Bronchial epithelial cell (primary cell): ENCODE data around the gene PHLDA3. TPM values are rescaled to one million over a fixed set of nuclear protein-coding genes. Genes with fewer than 3 reads are reported as not detected.
A peak's percentile ranks its signal among the peaks of the same experiment; 100 is the strongest.

Source experiments
- DNase-seq: peaks from one replicate; pipeline ENCODE4 v3.0.0-alpha.2; 2010; ENCODE audit warnings: low read depth
- FAIRE-seq: peaks from 2 replicates; lab custom pipeline; 2011; peaks lifted over from hg19 to GRCh38; lab: Jason Lieb, UNC
- H3K27me3 ChIP-seq: 2 replicates; pipeline ENCODE4 v1.5.1; 2011; ENCODE audit warnings: low read length; ENCODE audit not compliant: control insufficient read depth, insufficient read depth
- H3K36me3 ChIP-seq: 2 replicates; pipeline ENCODE4 v1.5.1; 2011; ENCODE audit warnings: low read length; ENCODE audit not compliant: control insufficient read depth, insufficient read depth
- H3K4me3 ChIP-seq: 2 replicates; pipeline ENCODE4 v1.5.1; 2011; ENCODE audit warnings: mild to moderate bottlenecking, low read depth, low read length, control low read depth
- CTCF ChIP-seq: IDR thresholded peaks from 2 replicates; pipeline ENCODE4 v1.5.1; 2011; ENCODE audit warnings: mild to moderate bottlenecking, moderate library complexity, low read length, control low read depth, inconsistent platforms; ENCODE audit not compliant: insufficient read depth, severe bottlenecking
- total RNA-seq: library from RNA; depleted of rRNA; stranded (reverse); fragments of >200 nt; gene quantifications from 2 replicates; pipeline ENCODE4 v1.2.1, GENCODE V29; 2014

The PHLDA3 gene
- total RNA-seq, 1 donor from 2014 or later = 118 TPM

- no peaks in the 10 kb centered on the region for H3K27me3 ChIP-seq
- DNase-seq (no peak), FAIRE-seq (no peak)
- H3K36me3 ChIP-seq = no peaks in the 10 kb centered on the region
- no peak for TF ChIP-seq CTCF
- peak overlapping the region; percentile 50 for H3K4me3 ChIP-seq
Observed at GRCh38 chr1:201506092-201506491, 37.1 kb upstream of the PHLDA3 start.

GRCh38 chr1:201505503-201505890 lies 36.5 kb upstream of the PHLDA3 start:
- peak; percentile 70 for DNase-seq
- FAIRE-seq = no peak
- H3K4me3 ChIP-seq = peak overlapping the region; percentile 50
- no peak for TF ChIP-seq CTCF
- no peaks in the 10 kb centered on the region for H3K27me3 ChIP-seq
- H3K36me3 ChIP-seq = no peaks in the 10 kb centered on the region

GRCh38 chr1:201504799-201505502 lies 36.0 kb upstream of the PHLDA3 start:
- Histone ChIP-seq H3K4me3 (no peak overlapping the region), H3K36me3 (no peaks in the 10 kb centered on the region), H3K27me3 (no peaks in the 10 kb centered on the region)
- no peak for TF ChIP-seq CTCF
- FAIRE-seq (no peak), DNase-seq (no peak)

GRCh38 chr1:201504179-201504631 lies 35.2 kb upstream of the PHLDA3 start:
- no peaks in the 10 kb centered on the region for H3K36me3 ChIP-seq
- FAIRE-seq (no peak), DNase-seq (no peak)
- no peak for TF ChIP-seq CTCF
- no peaks in the 10 kb centered on the region for H3K27me3 ChIP-seq
- no peak overlapping the region for H3K4me3 ChIP-seq

GRCh38 chr1:201503397-201504176 lies 34.6 kb upstream of the PHLDA3 start:
- FAIRE-seq (no peak), DNase-seq (peak; percentile 97)
- no peaks in the 10 kb centered on the region for H3K36me3 ChIP-seq
- H3K4me3 ChIP-seq = no peak overlapping the region
- no peaks in the 10 kb centered on the region for H3K27me3 ChIP-seq
- TF ChIP-seq CTCF = no peak

GRCh38 chr1:201502511-201502857 lies 33.5 kb upstream of the PHLDA3 start:
- H3K4me3 ChIP-seq = no peak overlapping the region
- H3K36me3 ChIP-seq = peaks cover 2% of the 10 kb centered on the region
- no peak for FAIRE-seq

More at GRCh38 chr1:201502511-201502857, 33.5 kb upstream of the PHLDA3 start:
- DNase-seq = no peak
- no peaks in the 10 kb centered on the region for H3K27me3 ChIP-seq
- no peak for TF ChIP-seq CTCF
